ENCODE data around the gene CUEDC1.

DNA sequence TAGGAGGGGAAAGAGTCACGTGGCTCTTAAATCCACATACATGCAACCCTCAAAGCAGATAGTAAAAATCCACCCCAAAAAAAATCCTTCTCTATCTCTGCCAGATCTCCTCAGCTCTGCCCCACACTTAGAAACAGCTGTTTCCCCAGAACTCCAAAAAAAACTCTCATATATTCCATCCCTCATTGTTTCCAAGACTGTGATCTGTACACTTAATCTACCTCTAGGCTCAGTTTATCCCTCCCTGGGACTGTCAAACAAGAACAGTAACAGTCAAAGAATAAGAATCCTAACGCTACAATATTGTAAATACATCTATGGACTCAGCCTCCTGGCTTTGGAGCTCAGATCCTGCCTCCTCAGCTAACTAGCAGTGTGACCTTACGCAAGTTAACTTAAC lies 11.6 kb downstream of the CUEDC1 start:
- TF ChIP-seq, protein P1, sequence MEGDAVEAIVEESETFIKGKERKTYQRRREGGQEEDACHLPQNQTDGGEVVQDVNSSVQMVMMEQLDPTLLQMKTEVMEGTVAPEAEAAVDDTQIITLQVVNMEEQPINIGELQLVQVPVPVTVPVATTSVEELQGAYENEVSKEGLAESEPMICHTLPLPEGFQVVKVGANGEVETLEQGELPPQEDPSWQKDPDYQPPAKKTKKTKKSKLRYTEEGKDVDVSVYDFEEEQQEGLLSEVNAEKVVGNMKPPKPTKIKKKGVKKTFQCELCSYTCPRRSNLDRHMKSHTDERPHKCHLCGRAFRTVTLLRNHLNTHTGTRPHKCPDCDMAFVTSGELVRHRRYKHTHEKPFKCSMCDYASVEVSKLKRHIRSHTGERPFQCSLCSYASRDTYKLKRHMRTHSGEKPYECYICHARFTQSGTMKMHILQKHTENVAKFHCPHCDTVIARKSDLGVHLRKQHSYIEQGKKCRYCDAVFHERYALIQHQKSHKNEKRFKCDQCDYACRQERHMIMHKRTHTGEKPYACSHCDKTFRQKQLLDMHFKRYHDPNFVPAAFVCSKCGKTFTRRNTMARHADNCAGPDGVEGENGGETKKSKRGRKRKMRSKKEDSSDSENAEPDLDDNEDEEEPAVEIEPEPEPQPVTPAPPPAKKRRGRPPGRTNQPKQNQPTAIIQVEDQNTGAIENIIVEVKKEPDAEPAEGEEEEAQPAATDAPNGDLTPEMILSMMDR (IDR thresholded peaks at IDR 0.05): no peak
- TF ChIP-seq EP300 (IDR thresholded peaks at IDR 0.05; ENCODE audit: low read depth): no peak

Measured in transverse colon (tissue), 3 donors.